HCT116 (cell line): ENCODE results near the gene TCEAL3. TPM values are rescaled to one million over a fixed set of nuclear protein-coding genes. Genes with fewer than 3 reads are reported as not detected.

Source experiments
- ATAC-seq: fragments of 200-7000 bp; cut with Tn5 transposase; 2 replicates; pipeline ENCODE4 v1.9.1; 2020; ENCODE audit warnings: mild to moderate bottlenecking, moderate library complexity
- BruUV-seq: library from RNA; stranded (reverse); fragments of 400-500 nt; replicated peaks from 2 replicates; lab custom pipeline; 2021; lab: Mats Ljungman, UMichigan
- CTCF ChIA-PET: fragments of 300-600 bp; sonication (Branson Sonifier 250); formaldehyde crosslinking; loops from one replicate; lab custom pipeline; 2021; ENCODE audit warnings: antibody characterized with exemption; lab: Charles Lee
- POLR2A ChIA-PET: fragments of 300-600, 350-600 bp; sonication (Branson Sonifier 250); formaldehyde crosslinking; loops from one replicate; lab custom pipeline; 2021; ENCODE audit warnings: antibody characterized with exemption; lab: Charles Lee
- RAD21 ChIA-PET, 2 experiments: fragments of 300-600 bp; sonication (Branson Sonifier 250); formaldehyde crosslinking; loops; one replicate each; lab custom pipeline; 2023; ENCODE audit warnings: low total read pairs in 2 of 2; ENCODE audit not compliant: uncharacterized antibody in 2 of 2, unreplicated experiment in 2 of 2, low non-redundant PET in 1 of 2; lab: Charles Lee
- DNase-seq: peaks from one replicate; pipeline ENCODE4 v3.0.0-alpha.2; 2010; ENCODE audit warnings: low read depth, low spot score
- H2AFZ ChIP-seq: fragments of 200-600 bp; shearing (Covaris generic), sonication (generic); 2 replicates; pipeline ENCODE4 v1.6.1; 2017; ENCODE audit warnings: low read depth, mixed run types, mixed read lengths, antibody characterized with exemption, low read length; ENCODE audit not compliant: poor library complexity, severe bottlenecking
- H3K27ac ChIP-seq: 2 replicates; pipeline ENCODE4 v1.5.1; 2012; ENCODE audit warnings: low read depth, low read length
- H3K27me3 ChIP-seq: fragments of 200-600 bp; sonication (generic); 2 replicates; pipeline ENCODE4 v1.6.1; 2016; ENCODE audit warnings: mixed run types, low read length, mixed read lengths; ENCODE audit not compliant: insufficient read depth
- H3K36me3 ChIP-seq, 2 experiments: fragments of 200-500 bp in 1 of 2; fragments of 200-600 bp in 1 of 2; sonication (Bioruptor generic) in 1 of 2; sonication (generic) in 1 of 2; 2 replicates each; pipeline versions ENCODE4 v1.5.1 to v1.6.1; 2014 to 2016; ENCODE audit warnings: low read length in 2 of 2, inconsistent platforms in 1 of 2, mixed read lengths in 1 of 2, mixed run types in 1 of 2; ENCODE audit not compliant: insufficient read depth in 2 of 2, control insufficient read depth in 1 of 2
- H3K4me1 ChIP-seq, 2 experiments: fragments of 200-600 bp in 1 of 2; sonication (generic) in 1 of 2; 2 replicates each; pipeline versions ENCODE4 v1.5.1 to v1.6.1; 2012 to 2017; ENCODE audit warnings: low read length in 2 of 2, inconsistent platforms in 1 of 2, mild to moderate bottlenecking in 1 of 2, mixed read lengths in 1 of 2, mixed run types in 1 of 2, moderate library complexity in 1 of 2; ENCODE audit not compliant: insufficient read depth in 2 of 2, control insufficient read depth in 1 of 2
- H3K4me2 ChIP-seq: fragments of 200-600 bp; sonication (generic); 2 replicates; pipeline ENCODE4 v1.6.1; 2017; ENCODE audit warnings: mixed run types, low read length, mixed read lengths
- H3K4me3 ChIP-seq, 2 experiments: fragments of 200-600 bp in 1 of 2; sonication (generic) in 1 of 2; replicated peaks in 1 of 2; 2 replicates each; pipeline ENCODE4 v1.5.1; 2011 to 2016; ENCODE audit warnings: low read length in 2 of 2, control low read depth in 1 of 2, low read depth in 1 of 2, mild to moderate bottlenecking in 1 of 2, mixed read lengths in 1 of 2, mixed run types in 1 of 2
- H3K79me2 ChIP-seq: fragments of 200-600 bp; sonication (generic); 2 replicates; pipeline ENCODE4 v1.6.1; 2017; ENCODE audit warnings: mild to moderate bottlenecking, mixed run types, low read length, moderate library complexity, mixed read lengths; ENCODE audit not compliant: insufficient read depth
- H3K9ac ChIP-seq: fragments of 200-600 bp; sonication (generic); 2 replicates; pipeline ENCODE4 v1.6.1; 2016; ENCODE audit warnings: low read length, mixed read lengths
- H3K9me2 ChIP-seq: fragments of 200-600 bp; sonication (generic), shearing (Covaris generic); 2 replicates; pipeline ENCODE4 v1.6.1; 2017; ENCODE audit warnings: mixed run types, mild to moderate bottlenecking, moderate library complexity; ENCODE audit not compliant: insufficient read depth
- H3K9me3 ChIP-seq, 2 experiments: fragments of 200-500 bp in 1 of 2; fragments of 200-600 bp in 1 of 2; sonication (Bioruptor generic) in 1 of 2; sonication (generic) in 1 of 2; 2 replicates each; pipeline ENCODE4 v1.6.1; 2014 to 2017; ENCODE audit warnings: low read length in 2 of 2, mixed read lengths in 2 of 2, inconsistent platforms in 1 of 2, low read depth in 1 of 2, mild to moderate bottlenecking in 1 of 2, mixed run types in 1 of 2, moderate library complexity in 1 of 2; ENCODE audit not compliant: control insufficient read depth in 1 of 2, insufficient read depth in 1 of 2
- H4K20me1 ChIP-seq: fragments of 200-600 bp; sonication (generic), shearing (Covaris generic); 2 replicates; pipeline ENCODE4 v1.6.1; 2017; ENCODE audit warnings: mixed run types, mild to moderate bottlenecking, moderate library complexity; ENCODE audit not compliant: insufficient read depth
- ELF1 ChIP-seq: IDR thresholded peaks from 2 replicates; pipeline ENCODE4 v1.6.1; 2012; ENCODE audit warnings: low read depth, borderline replicate concordance
- EZH2 ChIP-seq: fragments of 200-600 bp; sonication (generic); IDR thresholded peaks from 2 replicates; pipeline ENCODE4 v1.6.1; 2017; ENCODE audit warnings: antibody characterized with exemption, mixed run types
- EZH2phosphoT487 ChIP-seq: fragments of 200-600 bp; IDR thresholded peaks from 2 replicates; pipeline ENCODE4 v1.6.1; 2018; ENCODE audit warnings: antibody characterized with exemption, borderline replicate concordance
- JUND ChIP-seq: IDR thresholded peaks from 2 replicates; pipeline ENCODE4 v1.6.1; 2012
- POLR2AphosphoS5 ChIP-seq: IDR thresholded peaks from 2 replicates; pipeline ENCODE4 v1.6.1; 2011; ENCODE audit warnings: mild to moderate bottlenecking, low read depth, low read length, moderate library complexity
- SIN3A ChIP-seq: IDR thresholded peaks from 2 replicates; pipeline ENCODE4 v1.6.1; 2012; ENCODE audit warnings: low read depth
- SP1 ChIP-seq: IDR thresholded peaks from 2 replicates; pipeline ENCODE4 v1.6.1; 2012; ENCODE audit warnings: low read depth
- SRF ChIP-seq: IDR thresholded peaks from 2 replicates; pipeline ENCODE4 v1.6.1; 2012; ENCODE audit warnings: low read depth
- ZFX ChIP-seq: fragments of 450-650 bp; IDR thresholded peaks from 2 replicates; pipeline ENCODE4 v1.6.1; 2017
- ZNF274 ChIP-seq: fragments of 200-500 bp; sonication (Bioruptor generic); IDR thresholded peaks from 2 replicates; pipeline ENCODE4 v1.6.1; 2014; ENCODE audit warnings: mild to moderate bottlenecking, low read depth, low read length, inconsistent platforms
- intact Hi-C: fragments of 100-400 bp; cut with micrococcal nuclease; formaldehyde crosslinking; loops from 2 replicates; pipeline ENCODE4 v1.10.0; 2022
- total RNA-seq: library from RNA; stranded (reverse); gene quantifications from one replicate; pipeline ENCODE4 v1.2.1, GENCODE V29; 2021; ENCODE audit not compliant: unreplicated experiment
- TF ChIP-seq, protein P1 (sequence below): IDR thresholded peaks from 2 replicates; pipeline ENCODE4 v1.6.1; 2011; ENCODE audit warnings: mild to moderate bottlenecking, low read length, moderate library complexity; ENCODE audit not compliant: insufficient replicate concordance; ENCODE audit errors: extremely low read depth
- TF ChIP-seq, protein P2 (sequence below): IDR thresholded peaks from 2 replicates; pipeline ENCODE4 v1.6.1; 2012
- TF ChIP-seq, protein P3 (sequence below), 3 experiments: fragments of 200-600 bp in 1 of 3; sonication (generic) in 1 of 3; IDR thresholded peaks in 2 of 3; conservative IDR thresholded peaks in 1 of 3; 2 replicates each; pipeline ENCODE4 v1.5.1; 2012 to 2017; ENCODE audit warnings: low read depth in 2 of 3, low read length in 2 of 3, antibody characterized with exemption in 1 of 3, borderline replicate concordance in 1 of 3, control low read depth in 1 of 3, mild to moderate bottlenecking in 1 of 3, mixed read lengths in 1 of 3, mixed run types in 1 of 3, moderate library complexity in 1 of 3; ENCODE audit not compliant: insufficient read depth in 1 of 3
- TF ChIP-seq, protein P4 (sequence below): IDR thresholded peaks from 2 replicates; pipeline ENCODE4 v1.6.1; 2012

TCEAL3 gene
- total RNA-seq, 1 experiment from 2014 or later = not detected

DNA sequence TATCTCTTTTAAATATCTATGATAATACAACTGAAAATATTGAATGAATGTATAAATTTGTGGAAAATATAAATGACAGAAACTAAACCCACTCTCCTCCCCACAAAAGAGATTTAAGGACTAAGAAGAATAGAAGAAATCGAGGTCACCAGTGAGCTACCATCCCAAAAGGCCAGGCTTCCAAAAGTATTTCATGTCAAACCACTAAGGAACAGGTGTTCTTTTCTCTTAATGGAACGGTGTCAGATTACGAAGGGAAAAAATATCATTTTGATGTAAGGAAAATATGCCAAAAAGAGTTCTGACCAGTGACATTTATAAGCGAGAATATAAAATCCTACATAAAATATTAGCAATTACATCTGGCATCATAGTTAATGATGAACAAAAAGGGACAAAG, 36.0 kb upstream of the TCEAL3 start:
- Histone ChIP-seq H3K4me3 (no peak overlapping the region), H3K27me3 (no peaks in the 10 kb centered on the region), H3K4me2 (no peak overlapping the region), H3K27ac (no peak overlapping the region), H3K9me2 (no peaks in the 10 kb centered on the region), H3K9me3 (no peaks in the 10 kb centered on the region), H3K79me2 (no peaks in the 10 kb centered on the region), H3K36me3 (no peaks in the 10 kb centered on the region), H2AFZ (no peak overlapping the region), H3K4me1 (no peaks in the 10 kb centered on the region), H4K20me1 (no peaks in the 10 kb centered on the region), H3K9ac (no peak overlapping the region)
- intact Hi-C loops = no loop called here
- ATAC-seq (no peak), DNase-seq (no peak)
- CTCF ChIA-PET = no interaction called here
- POLR2A ChIA-PET = no interaction called here
- RAD21 ChIA-PET = no interaction called here
- TF ChIP-seq SRF = no peak
- TF ChIP-seq, protein P1, sequence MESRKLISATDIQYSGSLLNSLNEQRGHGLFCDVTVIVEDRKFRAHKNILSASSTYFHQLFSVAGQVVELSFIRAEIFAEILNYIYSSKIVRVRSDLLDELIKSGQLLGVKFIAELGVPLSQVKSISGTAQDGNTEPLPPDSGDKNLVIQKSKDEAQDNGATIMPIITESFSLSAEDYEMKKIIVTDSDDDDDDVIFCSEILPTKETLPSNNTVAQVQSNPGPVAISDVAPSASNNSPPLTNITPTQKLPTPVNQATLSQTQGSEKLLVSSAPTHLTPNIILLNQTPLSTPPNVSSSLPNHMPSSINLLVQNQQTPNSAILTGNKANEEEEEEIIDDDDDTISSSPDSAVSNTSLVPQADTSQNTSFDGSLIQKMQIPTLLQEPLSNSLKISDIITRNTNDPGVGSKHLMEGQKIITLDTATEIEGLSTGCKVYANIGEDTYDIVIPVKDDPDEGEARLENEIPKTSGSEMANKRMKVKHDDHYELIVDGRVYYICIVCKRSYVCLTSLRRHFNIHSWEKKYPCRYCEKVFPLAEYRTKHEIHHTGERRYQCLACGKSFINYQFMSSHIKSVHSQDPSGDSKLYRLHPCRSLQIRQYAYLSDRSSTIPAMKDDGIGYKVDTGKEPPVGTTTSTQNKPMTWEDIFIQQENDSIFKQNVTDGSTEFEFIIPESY = no peak
- no peak for TF ChIP-seq ELF1
- TF ChIP-seq SP1 = no peak
- TF ChIP-seq, protein P2, sequence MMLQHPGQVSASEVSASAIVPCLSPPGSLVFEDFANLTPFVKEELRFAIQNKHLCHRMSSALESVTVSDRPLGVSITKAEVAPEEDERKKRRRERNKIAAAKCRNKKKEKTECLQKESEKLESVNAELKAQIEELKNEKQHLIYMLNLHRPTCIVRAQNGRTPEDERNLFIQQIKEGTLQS = no peak
- no peak for TF ChIP-seq JUND
- no peak for TF ChIP-seq POLR2AphosphoS5
- no peak for TF ChIP-seq ZFX
- TF ChIP-seq SIN3A = no peak
- no peak for TF ChIP-seq EZH2
- TF ChIP-seq, protein P3, sequence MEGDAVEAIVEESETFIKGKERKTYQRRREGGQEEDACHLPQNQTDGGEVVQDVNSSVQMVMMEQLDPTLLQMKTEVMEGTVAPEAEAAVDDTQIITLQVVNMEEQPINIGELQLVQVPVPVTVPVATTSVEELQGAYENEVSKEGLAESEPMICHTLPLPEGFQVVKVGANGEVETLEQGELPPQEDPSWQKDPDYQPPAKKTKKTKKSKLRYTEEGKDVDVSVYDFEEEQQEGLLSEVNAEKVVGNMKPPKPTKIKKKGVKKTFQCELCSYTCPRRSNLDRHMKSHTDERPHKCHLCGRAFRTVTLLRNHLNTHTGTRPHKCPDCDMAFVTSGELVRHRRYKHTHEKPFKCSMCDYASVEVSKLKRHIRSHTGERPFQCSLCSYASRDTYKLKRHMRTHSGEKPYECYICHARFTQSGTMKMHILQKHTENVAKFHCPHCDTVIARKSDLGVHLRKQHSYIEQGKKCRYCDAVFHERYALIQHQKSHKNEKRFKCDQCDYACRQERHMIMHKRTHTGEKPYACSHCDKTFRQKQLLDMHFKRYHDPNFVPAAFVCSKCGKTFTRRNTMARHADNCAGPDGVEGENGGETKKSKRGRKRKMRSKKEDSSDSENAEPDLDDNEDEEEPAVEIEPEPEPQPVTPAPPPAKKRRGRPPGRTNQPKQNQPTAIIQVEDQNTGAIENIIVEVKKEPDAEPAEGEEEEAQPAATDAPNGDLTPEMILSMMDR (IDR thresholded peaks at IDR 0.05 in 2 of 3, conservative IDR thresholded peaks at IDR 0.05 in 1 of 3; ENCODE audit: borderline replicate concordance in 1 of 3, insufficient read depth in 1 of 3, low read depth in 2 of 3, low read length in 2 of 3) = no peak
- TF ChIP-seq, protein P4, sequence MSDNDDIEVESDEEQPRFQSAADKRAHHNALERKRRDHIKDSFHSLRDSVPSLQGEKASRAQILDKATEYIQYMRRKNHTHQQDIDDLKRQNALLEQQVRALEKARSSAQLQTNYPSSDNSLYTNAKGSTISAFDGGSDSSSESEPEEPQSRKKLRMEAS = no peak
- no peak for TF ChIP-seq EZH2phosphoT487
- TF ChIP-seq ZNF274 = no peak
- BruUV-seq = no TSS peak
